HG02623 (cell line): Measurements from ENCODE around the gene GBGT1.

Experiments used
- ATAC-seq: cut with Tn5 transposase; IDR thresholded peaks from one replicate; pipeline ENCODE4 v1.9.1; 2021; ENCODE audit warnings: moderate library complexity; ENCODE audit not compliant: unreplicated experiment

Gene GBGT1

GRCh38 chr9:133144904-133145851, 18.5 kb downstream of the GBGT1 start:
- ATAC-seq: no peak

- ATAC-seq: peak; percentile 36
These were observed 19.4 kb downstream of the GBGT1 start for GRCh38 chr9:133144142-133144903.

GRCh38 chr9:133143639-133144141, 20.0 kb downstream of the GBGT1 start:
- ATAC-seq: no peak

GRCh38 chr9:133142684-133143622, 20.8 kb downstream of the GBGT1 start:
- ATAC-seq: no peak

GRCh38 chr9:133141833-133142595, 21.7 kb downstream of the GBGT1 start:
- no peak for ATAC-seq

GRCh38 chr9:133140606-133141005, 23.1 kb downstream of the GBGT1 start:
- no peak for ATAC-seq

- ATAC-seq: no peak
These were observed 23.6 kb downstream of the GBGT1 start for GRCh38 chr9:133140174-133140505.

GRCh38 chr9:133139246-133140173, 24.2 kb downstream of the GBGT1 start:
- ATAC-seq: no peak

GRCh38 chr9:133137451-133138231, 26.1 kb downstream of the GBGT1 start:
- no peak for ATAC-seq

- no peak for ATAC-seq
These were observed 28.5 kb downstream of the GBGT1 start for GRCh38 chr9:133135146-133135745.

- ATAC-seq: no peak
These were observed 29.1 kb downstream of the GBGT1 start for GRCh38 chr9:133134388-133135145.

- peak; percentile 65 for ATAC-seq
These were observed 29.9 kb downstream of the GBGT1 start for GRCh38 chr9:133133681-133134387.

GRCh38 chr9:133132174-133132573, 31.5 kb downstream of the GBGT1 start:
- ATAC-seq: no peak

- no peak for ATAC-seq
These were observed 32.2 kb downstream of the GBGT1 start for GRCh38 chr9:133131506-133131905.

GRCh38 chr9:133130685-133131244, 32.9 kb downstream of the GBGT1 start:
- ATAC-seq: no peak
